Suppressor macrophage (primary cell): ENCODE measurements around the gene DNAJC15.

Experiments used
- DNase-seq, 4 experiments: peaks; one replicate each; pipeline ENCODE4 v3.0.0-alpha.2; 2020 to 2022

DNAJC15 gene

DNA sequence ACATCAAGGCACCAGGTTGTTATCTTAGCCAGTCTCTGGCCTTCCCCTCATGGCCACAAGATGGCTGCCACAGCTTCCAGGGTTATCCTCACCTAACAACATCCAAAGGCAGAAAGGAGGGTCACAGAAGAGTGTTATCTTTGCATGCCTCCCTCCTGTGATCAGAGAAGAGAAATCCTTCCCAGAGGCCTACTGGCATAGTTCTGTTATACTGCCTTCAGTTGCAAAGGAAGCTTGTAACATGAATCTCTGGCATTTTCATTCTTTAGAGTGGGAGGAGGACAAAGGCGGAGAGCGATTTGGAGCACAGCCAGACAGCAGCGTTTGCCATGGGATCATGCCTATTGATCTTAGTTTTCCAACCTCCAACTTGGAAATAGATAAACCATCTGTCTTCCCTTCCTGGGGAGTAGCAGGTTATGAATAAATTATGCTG lies 135.7 kb downstream of the DNAJC15 start:
- DNase-seq = no peak
